ENCODE results near the gene ZMIZ1.

ZMIZ1 gene

DNA sequence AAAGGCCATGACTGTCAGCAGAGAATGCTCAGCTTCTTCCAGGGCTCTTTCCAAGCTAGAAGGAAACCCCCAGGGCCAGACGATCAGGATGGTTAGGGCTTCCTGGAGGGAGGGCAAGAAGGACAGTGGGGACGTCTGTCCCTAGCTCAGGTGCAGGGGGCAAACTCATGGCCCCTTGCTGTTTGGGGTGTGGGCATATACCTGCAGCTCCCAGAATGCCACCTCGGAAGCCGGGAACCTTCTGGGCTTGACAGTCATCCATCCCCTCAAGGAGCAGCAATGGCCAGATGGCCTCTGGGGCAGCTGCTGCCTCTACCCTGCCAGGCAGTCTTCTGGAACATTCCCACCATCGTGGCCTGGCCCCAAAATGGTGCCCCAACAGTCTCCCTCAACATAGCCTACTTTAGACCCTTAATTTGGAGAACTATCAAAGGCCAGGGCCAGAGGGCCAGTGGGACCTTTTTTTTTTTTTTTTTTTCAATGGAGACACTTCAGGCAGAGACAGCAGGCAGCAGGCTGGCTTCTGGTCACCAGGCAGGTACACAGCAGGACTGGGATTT, 40.2 kb upstream of the ZMIZ1 start:
- H3K4me2 ChIP-seq (ENCODE audit: low read length, poor library complexity, severe bottlenecking), result no peak overlapping the region
- H2BK15ac ChIP-seq (ENCODE audit: low read depth, poor library complexity, severe bottlenecking), result no peak overlapping the region
- no peaks in the 10 kb centered on the region for H3K9me3 ChIP-seq (ENCODE audit: control insufficient read depth, low read length)
- no peaks in the 10 kb centered on the region for H3K79me1 ChIP-seq (replicated peaks; ENCODE audit: low read length, poor library complexity, severe bottlenecking)
- no peak overlapping the region for H2AK5ac ChIP-seq (ENCODE audit: low read length, severe bottlenecking)
- no peak overlapping the region for H3K14ac ChIP-seq (ENCODE audit: low read length in 2 of 2)
- H3K4me3 ChIP-seq (ENCODE audit: insufficient read depth in 1 of 2, low read depth in 1 of 2, low read length in 2 of 2), result no peak overlapping the region
- H3K27me3 ChIP-seq (ENCODE audit: control insufficient read depth in 1 of 2, insufficient read depth in 1 of 2, low read length in 2 of 2), result peaks cover 10 to 44% of the 10 kb centered on the region in 2 experiments
- no peak overlapping the region for H3K18ac ChIP-seq (ENCODE audit: low read depth in 1 of 2, low read length in 2 of 2)
- DNase-seq, result no peak
- H3K23ac ChIP-seq (ENCODE audit: low read length in 2 of 2), result no peak overlapping the region
- no peak overlapping the region for H2BK12ac ChIP-seq (ENCODE audit: low read length in 2 of 2)
- H4K91ac ChIP-seq (ENCODE audit: low read length), result no peak overlapping the region
- H2BK5ac ChIP-seq (ENCODE audit: low read depth, low read length, poor library complexity, severe bottlenecking), result no peak overlapping the region
- H3K27ac ChIP-seq (ENCODE audit: low read length, poor library complexity, severe bottlenecking), result no peak overlapping the region
- H3K36me3 ChIP-seq (ENCODE audit: control insufficient read depth in 1 of 2, insufficient read depth in 2 of 2, low read depth in 1 of 2, low read length in 2 of 2), result no peaks in the 10 kb centered on the region
- H2BK120ac ChIP-seq (ENCODE audit: low read depth, low read length), result no peak overlapping the region
- H3K4ac ChIP-seq (ENCODE audit: low read depth in 1 of 2, low read length in 2 of 2), result no peak overlapping the region
- no peak overlapping the region for H3K9ac ChIP-seq (ENCODE audit: low read length)
- H2AFZ ChIP-seq (ENCODE audit: low read depth, low read length), result no peak overlapping the region
- H4K8ac ChIP-seq (ENCODE audit: low read length), result no peak overlapping the region
- H3K4me1 ChIP-seq (ENCODE audit: control insufficient read depth, insufficient read depth, low read depth, low read length), result peaks cover 5% of the 10 kb centered on the region
- WGBS, result 80% methylated on average over 5 of the region's 5 CpGs

DNA sequence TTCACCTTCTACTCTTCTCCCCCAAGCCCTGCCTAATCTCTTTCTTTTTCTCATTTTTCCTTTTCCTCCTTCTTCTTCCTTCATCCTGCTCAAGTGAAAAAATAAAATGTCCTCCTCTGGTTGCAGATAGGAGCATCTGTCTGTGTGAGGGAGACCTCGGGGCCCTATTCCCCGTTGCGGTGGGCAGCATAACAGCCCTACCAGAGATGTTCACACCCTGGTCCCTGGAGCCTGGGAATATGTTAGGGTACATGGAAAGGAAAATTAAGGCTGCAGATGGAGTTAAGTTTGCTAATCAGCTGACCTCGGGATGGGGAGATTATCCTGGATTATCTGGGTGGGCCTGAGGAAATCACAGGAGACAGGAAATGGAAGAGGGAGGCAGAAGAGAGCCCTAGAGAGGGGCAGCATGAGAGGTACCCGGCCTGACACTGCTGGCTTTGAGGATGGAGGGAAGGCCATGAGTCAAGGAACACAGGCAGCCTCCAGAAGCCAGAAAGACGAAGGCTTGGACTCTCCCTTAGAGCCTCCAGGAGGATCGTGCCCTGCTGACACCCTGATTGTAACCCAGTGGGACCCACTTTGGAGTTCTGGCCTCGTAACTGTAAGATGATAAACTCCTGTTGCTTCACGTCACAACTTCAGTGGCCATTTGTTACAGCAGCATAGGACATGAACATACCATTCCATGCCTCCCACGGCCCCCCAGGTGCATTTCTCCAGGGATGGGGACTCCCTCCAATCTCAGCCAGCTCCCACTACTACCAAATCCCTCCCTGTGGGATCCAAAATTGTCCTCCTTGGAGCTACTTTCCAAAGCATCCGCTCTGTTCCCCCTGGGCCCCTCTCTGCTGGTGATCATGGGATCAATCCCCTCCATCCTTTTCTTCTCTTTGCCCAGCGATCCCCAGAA, 39.0 kb upstream of the ZMIZ1 start:
- Histone ChIP-seq H3K23ac (ENCODE audit: low read length in 2 of 2) (no peak overlapping the region), H3K36me3 (ENCODE audit: control insufficient read depth in 1 of 2, insufficient read depth in 2 of 2, low read depth in 1 of 2, low read length in 2 of 2) (no peaks in the 10 kb centered on the region)
- 83% methylated on average over 12 of the region's 12 CpGs for WGBS

DNA sequence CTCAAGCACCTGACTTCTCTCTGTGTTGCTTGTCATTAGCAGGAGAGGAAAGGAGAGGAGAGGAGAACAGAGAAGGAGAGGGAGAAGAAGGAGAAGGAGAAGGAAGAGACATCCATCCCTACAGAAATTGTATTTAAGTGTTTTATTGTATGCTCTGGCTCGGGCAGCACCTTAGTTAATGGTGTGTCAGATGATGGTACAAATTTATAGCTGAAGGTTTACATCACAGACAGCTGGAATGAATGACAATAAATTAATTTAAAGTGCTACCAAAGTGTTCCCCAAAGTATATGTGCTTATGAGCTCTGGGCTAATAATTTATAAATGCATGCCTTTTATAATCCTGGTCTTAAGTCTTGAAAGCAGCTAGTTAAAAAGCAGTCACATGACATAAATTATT, 38.1 kb upstream of the ZMIZ1 start:
- H3K4me3 ChIP-seq (ENCODE audit: insufficient read depth in 1 of 2, low read depth in 1 of 2, low read length in 2 of 2), result no peak overlapping the region
- H3K9ac ChIP-seq (ENCODE audit: low read length), result no peak overlapping the region
- no peak for DNase-seq
- H2BK12ac ChIP-seq (ENCODE audit: low read length in 2 of 2), result no peak overlapping the region
- no peak overlapping the region for H4K91ac ChIP-seq (ENCODE audit: low read length)
- no peaks in the 10 kb centered on the region for H3K79me1 ChIP-seq (replicated peaks; ENCODE audit: low read length, poor library complexity, severe bottlenecking)
- H3K36me3 ChIP-seq (ENCODE audit: control insufficient read depth in 1 of 2, insufficient read depth in 2 of 2, low read depth in 1 of 2, low read length in 2 of 2), result no peaks in the 10 kb centered on the region
- 38% methylated on average over 1 of the region's 1 CpG for WGBS
- no peak overlapping the region for H3K23ac ChIP-seq (ENCODE audit: low read length in 2 of 2)
- H3K4me2 ChIP-seq (ENCODE audit: low read length, poor library complexity, severe bottlenecking), result no peak overlapping the region
- H2AK5ac ChIP-seq (ENCODE audit: low read length, severe bottlenecking), result no peak overlapping the region
- H2AFZ ChIP-seq (ENCODE audit: low read depth, low read length), result no peak overlapping the region
- no peaks in the 10 kb centered on the region for H3K9me3 ChIP-seq (ENCODE audit: control insufficient read depth, low read length)
- H2BK120ac ChIP-seq (ENCODE audit: low read depth, low read length), result no peak overlapping the region
- H3K4ac ChIP-seq (ENCODE audit: low read depth in 1 of 2, low read length in 2 of 2), result no peak overlapping the region
- H4K8ac ChIP-seq (ENCODE audit: low read length), result no peak overlapping the region
- no peak overlapping the region for H2BK15ac ChIP-seq (ENCODE audit: low read depth, poor library complexity, severe bottlenecking)
- no peak overlapping the region for H3K14ac ChIP-seq (ENCODE audit: low read length in 2 of 2)
- H3K27ac ChIP-seq (ENCODE audit: low read length, poor library complexity, severe bottlenecking), result no peak overlapping the region
- peaks cover 21 to 37% of the 10 kb centered on the region in 2 experiments for H3K27me3 ChIP-seq (ENCODE audit: control insufficient read depth in 1 of 2, insufficient read depth in 1 of 2, low read length in 2 of 2)
- no peak overlapping the region for H3K18ac ChIP-seq (ENCODE audit: low read depth in 1 of 2, low read length in 2 of 2)
- H3K4me1 ChIP-seq (ENCODE audit: control insufficient read depth, insufficient read depth, low read depth, low read length), result peaks cover 5% of the 10 kb centered on the region
- H2BK5ac ChIP-seq (ENCODE audit: low read depth, low read length, poor library complexity, severe bottlenecking), result no peak overlapping the region

More for the DNA sequence above, 39.0 kb upstream of the ZMIZ1 start:
- Histone ChIP-seq H3K14ac (ENCODE audit: low read length in 2 of 2) (no peak overlapping the region), H3K27ac (ENCODE audit: low read length, poor library complexity, severe bottlenecking) (no peak overlapping the region), H3K18ac (ENCODE audit: low read depth in 1 of 2, low read length in 2 of 2) (no peak overlapping the region), H2BK120ac (ENCODE audit: low read depth, low read length) (no peak overlapping the region), H3K4ac (ENCODE audit: low read depth in 1 of 2, low read length in 2 of 2) (no peak overlapping the region), H2AK5ac (ENCODE audit: low read length, severe bottlenecking) (no peak overlapping the region), H3K9me3 (ENCODE audit: control insufficient read depth, low read length) (no peaks in the 10 kb centered on the region), H4K8ac (ENCODE audit: low read length) (no peak overlapping the region), H2BK5ac (ENCODE audit: low read depth, low read length, poor library complexity, severe bottlenecking) (no peak overlapping the region), H2BK15ac (ENCODE audit: low read depth, poor library complexity, severe bottlenecking) (peak overlapping the region; percentile 68), H3K4me2 (ENCODE audit: low read length, poor library complexity, severe bottlenecking) (no peak overlapping the region), H2BK12ac (ENCODE audit: low read length in 2 of 2) (no peak overlapping the region), H3K9ac (ENCODE audit: low read length) (no peak overlapping the region), H4K91ac (ENCODE audit: low read length) (no peak overlapping the region), H2AFZ (ENCODE audit: low read depth, low read length) (no peak overlapping the region), H3K4me3 (ENCODE audit: insufficient read depth in 1 of 2, low read depth in 1 of 2, low read length in 2 of 2) (no peak overlapping the region), H3K27me3 (ENCODE audit: control insufficient read depth in 1 of 2, insufficient read depth in 1 of 2, low read length in 2 of 2) (peaks cover 18 to 40% of the 10 kb centered on the region in 2 experiments), H3K4me1 (ENCODE audit: control insufficient read depth, insufficient read depth, low read depth, low read length) (peaks cover 5% of the 10 kb centered on the region), H3K79me1 (replicated peaks; ENCODE audit: low read length, poor library complexity, severe bottlenecking) (no peaks in the 10 kb centered on the region)
- DNase-seq, result no peak

DNA sequence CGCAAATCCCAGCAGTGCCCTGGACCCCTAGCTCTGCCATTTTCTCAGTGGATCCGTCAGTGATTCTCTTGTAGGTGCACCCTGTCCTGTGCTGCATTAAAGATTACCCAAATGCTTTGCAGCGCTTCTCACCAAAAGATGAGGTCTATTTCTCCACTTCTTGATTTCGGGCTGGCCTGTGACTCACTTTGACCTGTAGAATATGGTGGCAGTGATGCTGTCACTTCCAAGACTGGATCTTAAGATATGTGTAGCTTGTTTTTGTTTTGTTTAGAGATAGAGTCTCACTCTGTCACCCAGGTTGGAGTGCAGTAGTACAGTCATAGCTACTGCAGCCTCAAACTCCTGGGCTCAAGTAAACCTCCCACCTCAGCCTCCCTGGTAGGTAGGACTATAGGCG, 37.0 kb upstream of the ZMIZ1 start:
- H3K4me1 ChIP-seq (ENCODE audit: control insufficient read depth, insufficient read depth, low read depth, low read length), result peaks cover 5% of the 10 kb centered on the region
- no peak overlapping the region for H4K8ac ChIP-seq (ENCODE audit: low read length)
- no peaks in the 10 kb centered on the region for H3K36me3 ChIP-seq (ENCODE audit: control insufficient read depth in 1 of 2, insufficient read depth in 2 of 2, low read depth in 1 of 2, low read length in 2 of 2)
- H2BK15ac ChIP-seq (ENCODE audit: low read depth, poor library complexity, severe bottlenecking), result no peak overlapping the region
- H3K4ac ChIP-seq (ENCODE audit: low read depth in 1 of 2, low read length in 2 of 2), result no peak overlapping the region
- H3K79me1 ChIP-seq (replicated peaks; ENCODE audit: low read length, poor library complexity, severe bottlenecking), result no peaks in the 10 kb centered on the region
- no peak overlapping the region for H2AK5ac ChIP-seq (ENCODE audit: low read length, severe bottlenecking)
- no peak overlapping the region for H3K4me3 ChIP-seq (ENCODE audit: insufficient read depth in 1 of 2, low read depth in 1 of 2, low read length in 2 of 2)
- no peak overlapping the region for H3K18ac ChIP-seq (ENCODE audit: low read depth in 1 of 2, low read length in 2 of 2)
- H3K9me3 ChIP-seq (ENCODE audit: control insufficient read depth, low read length), result no peaks in the 10 kb centered on the region
- no peak for DNase-seq
- no peak overlapping the region for H4K91ac ChIP-seq (ENCODE audit: low read length)
- H3K27me3 ChIP-seq (ENCODE audit: control insufficient read depth in 1 of 2, insufficient read depth in 1 of 2, low read length in 2 of 2), result peaks cover 21 to 34% of the 10 kb centered on the region in 2 experiments
- H3K9ac ChIP-seq (ENCODE audit: low read length), result no peak overlapping the region
- H3K27ac ChIP-seq (ENCODE audit: low read length, poor library complexity, severe bottlenecking), result no peak overlapping the region
- no peak overlapping the region for H2BK120ac ChIP-seq (ENCODE audit: low read depth, low read length)
- H2BK12ac ChIP-seq (ENCODE audit: low read length in 2 of 2), result no peak overlapping the region
- no peak overlapping the region for H3K14ac ChIP-seq (ENCODE audit: low read length in 2 of 2)
- H2AFZ ChIP-seq (ENCODE audit: low read depth, low read length), result no peak overlapping the region
- no peak overlapping the region for H3K4me2 ChIP-seq (ENCODE audit: low read length, poor library complexity, severe bottlenecking)
- no peak overlapping the region for H3K23ac ChIP-seq (ENCODE audit: low read length in 2 of 2)
- H2BK5ac ChIP-seq (ENCODE audit: low read depth, low read length, poor library complexity, severe bottlenecking), result no peak overlapping the region
- 91% methylated on average over 4 of the region's 5 CpGs for WGBS

All from mesenchymal stem cell (in vitro differentiated cells and primary cell).